Measurements from ENCODE around the gene DTX4. TPM values are rescaled to one million over a fixed set of nuclear protein-coding genes. Genes with fewer than 3 reads are reported as not detected.

The DTX4 gene
- total RNA-seq, 1 experiment from 2014 or later: 96.7 TPM

- BruUV-seq (replicated peaks): no TSS peak
- H3K36me3 Mint-ChIP-seq (ENCODE audit: insufficient read depth, unreplicated experiment): no peaks in the 10 kb centered on the region
- H3K27ac Mint-ChIP-seq (ENCODE audit: unreplicated experiment): no peak overlapping the region
- ChIA-PET CTCF (no interaction called here), POLR2A (no interaction called here)
- no peak overlapping the region for H3K4me3 ChIP-seq (ENCODE audit: low read depth, low read length)
- no peaks in the 10 kb centered on the region for H3K27me3 ChIP-seq (replicated peaks; ENCODE audit: control insufficient read depth, insufficient read depth, low read length)
- TF ChIP-seq, protein P1, sequence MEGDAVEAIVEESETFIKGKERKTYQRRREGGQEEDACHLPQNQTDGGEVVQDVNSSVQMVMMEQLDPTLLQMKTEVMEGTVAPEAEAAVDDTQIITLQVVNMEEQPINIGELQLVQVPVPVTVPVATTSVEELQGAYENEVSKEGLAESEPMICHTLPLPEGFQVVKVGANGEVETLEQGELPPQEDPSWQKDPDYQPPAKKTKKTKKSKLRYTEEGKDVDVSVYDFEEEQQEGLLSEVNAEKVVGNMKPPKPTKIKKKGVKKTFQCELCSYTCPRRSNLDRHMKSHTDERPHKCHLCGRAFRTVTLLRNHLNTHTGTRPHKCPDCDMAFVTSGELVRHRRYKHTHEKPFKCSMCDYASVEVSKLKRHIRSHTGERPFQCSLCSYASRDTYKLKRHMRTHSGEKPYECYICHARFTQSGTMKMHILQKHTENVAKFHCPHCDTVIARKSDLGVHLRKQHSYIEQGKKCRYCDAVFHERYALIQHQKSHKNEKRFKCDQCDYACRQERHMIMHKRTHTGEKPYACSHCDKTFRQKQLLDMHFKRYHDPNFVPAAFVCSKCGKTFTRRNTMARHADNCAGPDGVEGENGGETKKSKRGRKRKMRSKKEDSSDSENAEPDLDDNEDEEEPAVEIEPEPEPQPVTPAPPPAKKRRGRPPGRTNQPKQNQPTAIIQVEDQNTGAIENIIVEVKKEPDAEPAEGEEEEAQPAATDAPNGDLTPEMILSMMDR (IDR thresholded peaks at IDR 0.05; ENCODE audit: insufficient read depth in 1 of 2, low read depth in 1 of 2, low read length in 1 of 2, severe bottlenecking in 1 of 2, unreplicated experiment in 1 of 2): no peak
- DNase-seq: no peak
- H3K9me3 ChIP-seq: no peaks in the 10 kb centered on the region
- no peaks in the 10 kb centered on the region for H3K4me1 ChIP-seq
- no peak overlapping the region for H3K4me3 Mint-ChIP-seq (ENCODE audit: unreplicated experiment)
- no peaks in the 10 kb centered on the region for H3K9me3 Mint-ChIP-seq (ENCODE audit: unreplicated experiment)
- peaks cover 10% of the 10 kb centered on the region for H3K27me3 Mint-ChIP-seq (ENCODE audit: insufficient read depth, unreplicated experiment)
- intact Hi-C loops (cut with micrococcal nuclease; ENCODE audit: unreplicated experiment): no loop called here
- no peaks in the 10 kb centered on the region for H3K36me3 ChIP-seq (ENCODE audit: control insufficient read depth, insufficient read depth, low read length)
- H3K4me1 Mint-ChIP-seq (ENCODE audit: low read depth, unreplicated experiment): no peaks in the 10 kb centered on the region
These were observed 52.5 kb downstream of the DTX4 start for GRCh38 chr11:59224351-59224928.

DNA sequence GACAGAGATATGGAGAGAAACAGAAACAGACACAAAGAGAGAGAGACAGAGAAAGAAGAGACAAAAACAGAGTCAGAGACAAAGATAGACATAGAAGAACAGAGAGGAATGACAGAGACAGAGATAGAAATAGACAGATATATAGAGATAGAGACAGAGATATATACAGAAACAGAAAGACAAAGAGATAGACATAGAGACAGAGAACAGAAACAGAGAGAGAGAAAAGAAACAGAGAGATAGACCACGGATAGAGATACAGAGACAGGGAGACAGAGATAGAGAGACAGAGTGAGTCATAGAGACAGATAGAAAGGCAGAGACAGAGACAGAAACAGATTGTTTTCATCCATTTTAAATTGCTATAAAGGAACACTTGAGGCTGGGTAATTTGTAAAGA lies 53.1 kb downstream of the DTX4 start:
- ChIA-PET CTCF (no interaction called here), POLR2A (no interaction called here)
- Mint-ChIP-seq H3K4me3 (ENCODE audit: unreplicated experiment) (no peak overlapping the region), H3K27ac (ENCODE audit: unreplicated experiment) (no peak overlapping the region), H3K4me1 (ENCODE audit: low read depth, unreplicated experiment) (no peaks in the 10 kb centered on the region), H3K36me3 (ENCODE audit: insufficient read depth, unreplicated experiment) (no peaks in the 10 kb centered on the region), H3K27me3 (ENCODE audit: insufficient read depth, unreplicated experiment) (peaks cover 7% of the 10 kb centered on the region), H3K9me3 (ENCODE audit: unreplicated experiment) (no peaks in the 10 kb centered on the region)
- Histone ChIP-seq H3K27me3 (replicated peaks; ENCODE audit: control insufficient read depth, insufficient read depth, low read length) (no peaks in the 10 kb centered on the region), H3K4me3 (ENCODE audit: low read depth, low read length) (no peak overlapping the region), H3K9me3 (no peaks in the 10 kb centered on the region), H3K4me1 (no peaks in the 10 kb centered on the region), H3K36me3 (ENCODE audit: control insufficient read depth, insufficient read depth, low read length) (no peaks in the 10 kb centered on the region)
- TF ChIP-seq, protein P1 (IDR thresholded peaks at IDR 0.05; ENCODE audit: insufficient read depth in 1 of 2, low read depth in 1 of 2, low read length in 1 of 2, severe bottlenecking in 1 of 2, unreplicated experiment in 1 of 2): no peak
- no peak for DNase-seq
- intact Hi-C loops (cut with micrococcal nuclease; ENCODE audit: unreplicated experiment): no loop called here
- no TSS peak for BruUV-seq (replicated peaks)

GRCh38 chr11:59226396-59226795 lies 54.5 kb downstream of the DTX4 start:
- peaks cover 6% of the 10 kb centered on the region for H3K27me3 Mint-ChIP-seq (ENCODE audit: insufficient read depth, unreplicated experiment)
- Histone ChIP-seq H3K4me3 (ENCODE audit: low read depth, low read length) (no peak overlapping the region), H3K27me3 (replicated peaks; ENCODE audit: control insufficient read depth, insufficient read depth, low read length) (no peaks in the 10 kb centered on the region), H3K36me3 (ENCODE audit: control insufficient read depth, insufficient read depth, low read length) (no peaks in the 10 kb centered on the region), H3K4me1 (no peaks in the 10 kb centered on the region), H3K9me3 (0 out of 2 replicates have a peak, but pooled peaks cover 2% of the 10 kb centered on the region)
- H3K36me3 Mint-ChIP-seq (ENCODE audit: insufficient read depth, unreplicated experiment): no peaks in the 10 kb centered on the region
- no peak overlapping the region for H3K4me3 Mint-ChIP-seq (ENCODE audit: unreplicated experiment)
- H3K4me1 Mint-ChIP-seq (ENCODE audit: low read depth, unreplicated experiment): no peaks in the 10 kb centered on the region
- no TSS peak for BruUV-seq (replicated peaks)
- TF ChIP-seq, protein P1 (IDR thresholded peaks at IDR 0.05; ENCODE audit: insufficient read depth in 1 of 2, low read depth in 1 of 2, low read length in 1 of 2, severe bottlenecking in 1 of 2, unreplicated experiment in 1 of 2): no peak
- intact Hi-C loops (cut with micrococcal nuclease; ENCODE audit: unreplicated experiment): no loop called here
- DNase-seq: no peak
- CTCF ChIA-PET: no interaction called here
- POLR2A ChIA-PET: no interaction called here
- H3K27ac Mint-ChIP-seq (ENCODE audit: unreplicated experiment): no peak overlapping the region
- peaks cover 9% of the 10 kb centered on the region for H3K9me3 Mint-ChIP-seq (ENCODE audit: unreplicated experiment)

All from Caco-2 (cell line).